ENCODE measurements around the gene HOPX.
"Not testable (repeated sequence)": the region's sequence is repeated elsewhere in the genome, so short reads cannot be mapped to it uniquely, and the experiment has no call there.

HOPX gene

GRCh38 chr4:56612282-56612681, 68.8 kb downstream of the HOPX start:
- no peaks in the 10 kb centered on the region for H3K9me3 ChIP-seq (ENCODE audit: control insufficient read depth, low read length)
- H3K36me3 ChIP-seq (ENCODE audit: control insufficient read depth, insufficient read depth, low read length) = no peaks in the 10 kb centered on the region
- no peak overlapping the region for H3K9ac ChIP-seq (ENCODE audit: low read length)
- no peaks in the 10 kb centered on the region for H3K27me3 ChIP-seq (ENCODE audit: control insufficient read depth, insufficient read depth, low read length)
- H3K4me3 ChIP-seq (ENCODE audit: low read length) = no peak overlapping the region
- no peaks in the 10 kb centered on the region for H3K4me1 ChIP-seq (ENCODE audit: control insufficient read depth, insufficient read depth, low read length)

GRCh38 chr4:56611501-56611900, 69.6 kb downstream of the HOPX start:
- no peak overlapping the region for H3K9ac ChIP-seq (ENCODE audit: low read length)
- H3K4me3 ChIP-seq (ENCODE audit: low read length) = no peak overlapping the region
- H3K4me1 ChIP-seq (ENCODE audit: control insufficient read depth, insufficient read depth, low read length) = no peaks in the 10 kb centered on the region
- no peaks in the 10 kb centered on the region for H3K36me3 ChIP-seq (ENCODE audit: control insufficient read depth, insufficient read depth, low read length)
- H3K27me3 ChIP-seq (ENCODE audit: control insufficient read depth, insufficient read depth, low read length) = no peaks in the 10 kb centered on the region
- H3K9me3 ChIP-seq (ENCODE audit: control insufficient read depth, low read length) = no peaks in the 10 kb centered on the region

- not testable (repeated sequence) for H3K9ac ChIP-seq (ENCODE audit: low read length); H3K4me3 ChIP-seq (ENCODE audit: low read length); H3K9me3 ChIP-seq (ENCODE audit: control insufficient read depth, low read length); H3K4me1 ChIP-seq (ENCODE audit: control insufficient read depth, insufficient read depth, low read length); H3K36me3 ChIP-seq (ENCODE audit: control insufficient read depth, insufficient read depth, low read length); H3K27me3 ChIP-seq (ENCODE audit: control insufficient read depth, insufficient read depth, low read length)
These were observed 70.9 kb downstream of the HOPX start for GRCh38 chr4:56610170-56610569.

- Histone ChIP-seq H3K9me3 (ENCODE audit: control insufficient read depth, low read length) (no peaks in the 10 kb centered on the region), H3K9ac (ENCODE audit: low read length) (no peak overlapping the region), H3K4me1 (ENCODE audit: control insufficient read depth, insufficient read depth, low read length) (no peaks in the 10 kb centered on the region), H3K27me3 (ENCODE audit: control insufficient read depth, insufficient read depth, low read length) (no peaks in the 10 kb centered on the region), H3K4me3 (ENCODE audit: low read length) (no peak overlapping the region), H3K36me3 (ENCODE audit: control insufficient read depth, insufficient read depth, low read length) (no peaks in the 10 kb centered on the region)
These were observed 73.2 kb downstream of the HOPX start for GRCh38 chr4:56607926-56608325.

- Histone ChIP-seq H3K9ac (ENCODE audit: low read length) (no peak overlapping the region), H3K36me3 (ENCODE audit: control insufficient read depth, insufficient read depth, low read length) (no peaks in the 10 kb centered on the region), H3K4me1 (ENCODE audit: control insufficient read depth, insufficient read depth, low read length) (no peaks in the 10 kb centered on the region), H3K9me3 (ENCODE audit: control insufficient read depth, low read length) (no peaks in the 10 kb centered on the region), H3K4me3 (ENCODE audit: low read length) (no peak overlapping the region), H3K27me3 (ENCODE audit: control insufficient read depth, insufficient read depth, low read length) (no peaks in the 10 kb centered on the region)
These were observed 74.7 kb downstream of the HOPX start for GRCh38 chr4:56606385-56606784.

- H3K36me3 ChIP-seq (ENCODE audit: control insufficient read depth, insufficient read depth, low read length); H3K4me3 ChIP-seq (ENCODE audit: low read length); H3K27me3 ChIP-seq (ENCODE audit: control insufficient read depth, insufficient read depth, low read length); H3K9ac ChIP-seq (ENCODE audit: low read length); H3K4me1 ChIP-seq (ENCODE audit: control insufficient read depth, insufficient read depth, low read length); H3K9me3 ChIP-seq (ENCODE audit: control insufficient read depth, low read length): not testable (repeated sequence)
These were observed 75.6 kb downstream of the HOPX start for GRCh38 chr4:56605464-56605863.

GRCh38 chr4:56603297-56603696, 77.8 kb downstream of the HOPX start:
- no peaks in the 10 kb centered on the region for H3K4me1 ChIP-seq (ENCODE audit: control insufficient read depth, insufficient read depth, low read length)
- H3K9ac ChIP-seq (ENCODE audit: low read length) = no peak overlapping the region
- H3K4me3 ChIP-seq (ENCODE audit: low read length) = no peak overlapping the region
- H3K36me3 ChIP-seq (ENCODE audit: control insufficient read depth, insufficient read depth, low read length) = no peaks in the 10 kb centered on the region
- no peaks in the 10 kb centered on the region for H3K27me3 ChIP-seq (ENCODE audit: control insufficient read depth, insufficient read depth, low read length)
- no peaks in the 10 kb centered on the region for H3K9me3 ChIP-seq (ENCODE audit: control insufficient read depth, low read length)
